GM13976 (cell line): ENCODE measurements around the gene MLANA.

Experiments used
- DNase-seq: peaks from one replicate; pipeline ENCODE4 v3.0.0; 2012; ENCODE audit warnings: low spot score
- CTCF ChIP-seq: IDR thresholded peaks from 2 replicates; pipeline ENCODE4 v1.5.1; 2012; ENCODE audit warnings: borderline replicate concordance, mild to moderate bottlenecking; ENCODE audit not compliant: insufficient read depth; ENCODE audit errors: extremely low read depth, missing control alignments, control extremely low read depth
- in situ Hi-C: fragments of 300-500 bp; cut with MboI; formaldehyde crosslinking; loops from one replicate; pipeline ENCODE4 v1.12.0; 2022; ENCODE audit warnings: low sequenced_read_pairs, mixed read lengths, inconsistent platforms; ENCODE audit not compliant: unreplicated experiment

The MLANA gene

DNA sequence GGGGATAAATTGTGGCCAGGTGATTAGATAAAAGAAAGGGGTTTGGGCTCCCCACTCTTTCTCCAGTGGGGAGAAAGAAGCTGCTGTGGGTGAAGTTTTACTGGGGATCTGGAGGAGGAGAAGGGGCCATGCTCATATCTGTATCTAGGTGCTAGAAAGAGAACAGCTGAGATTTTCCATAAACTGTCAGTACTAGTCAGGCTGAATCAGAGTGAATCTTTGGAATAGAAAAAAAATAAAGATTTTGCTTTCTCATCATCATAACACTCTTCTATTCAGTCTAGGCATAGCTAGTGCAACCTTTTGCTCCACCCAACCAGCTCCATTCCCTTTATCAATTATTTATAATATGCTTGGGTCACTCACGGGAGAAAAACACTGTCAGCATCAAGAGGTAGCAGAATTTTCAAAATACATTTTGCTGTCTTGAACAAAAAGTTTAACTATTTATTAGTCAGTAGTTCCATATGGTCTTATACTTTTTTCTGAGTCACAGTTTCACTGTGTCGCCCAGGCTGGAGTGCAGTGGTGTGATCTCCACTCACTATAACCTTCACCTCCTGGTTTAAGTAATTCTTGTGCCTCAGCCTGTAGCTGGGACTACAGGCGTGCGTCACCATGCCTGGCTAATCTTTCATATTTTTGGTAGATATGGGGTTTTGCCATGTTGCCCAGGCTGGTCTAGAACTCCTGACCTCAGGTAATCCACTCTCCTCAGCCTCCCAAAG, 36.5 kb upstream of the MLANA start:
- no peak for TF ChIP-seq CTCF
- in situ Hi-C loops = no loop called here
- no peak for DNase-seq

GRCh38 chr9:5857928-5858327, 32.8 kb upstream of the MLANA start:
- DNase-seq = no peak
- in situ Hi-C loops = no loop called here

DNA sequence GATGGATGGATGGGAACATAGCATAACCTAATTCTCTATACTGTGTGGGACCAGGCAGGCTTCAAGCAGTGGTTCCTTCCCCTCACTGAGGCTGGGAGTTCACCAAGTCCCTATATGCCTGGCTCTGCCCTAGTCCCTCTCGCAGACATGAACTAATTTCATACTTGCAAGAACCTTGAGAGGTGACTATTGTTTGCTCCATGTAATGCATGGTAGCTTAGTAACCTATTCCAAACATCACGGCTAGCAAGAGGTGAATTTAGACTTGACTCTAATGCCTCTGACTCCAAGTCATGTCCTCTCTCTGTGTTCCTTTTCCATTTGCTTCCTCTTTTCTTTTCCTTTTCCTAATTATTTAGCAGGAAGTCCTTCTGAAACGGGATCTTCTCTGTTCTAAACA, 31.9 kb upstream of the MLANA start:
- in situ Hi-C loops = no loop called here
- DNase-seq = no peak
- no peak for TF ChIP-seq CTCF

More at GRCh38 chr9:5857928-5858327, 32.8 kb upstream of the MLANA start:
- no peak for TF ChIP-seq CTCF

- in situ Hi-C loops = no loop called here
- no peak for TF ChIP-seq CTCF
- DNase-seq = no peak
Measured at GRCh38 chr9:5863092-5863746, 27.5 kb upstream of the MLANA start.

GRCh38 chr9:5864446-5864845, 26.2 kb upstream of the MLANA start:
- TF ChIP-seq CTCF = no peak
- DNase-seq = no peak
- in situ Hi-C loops = no loop called here

DNA sequence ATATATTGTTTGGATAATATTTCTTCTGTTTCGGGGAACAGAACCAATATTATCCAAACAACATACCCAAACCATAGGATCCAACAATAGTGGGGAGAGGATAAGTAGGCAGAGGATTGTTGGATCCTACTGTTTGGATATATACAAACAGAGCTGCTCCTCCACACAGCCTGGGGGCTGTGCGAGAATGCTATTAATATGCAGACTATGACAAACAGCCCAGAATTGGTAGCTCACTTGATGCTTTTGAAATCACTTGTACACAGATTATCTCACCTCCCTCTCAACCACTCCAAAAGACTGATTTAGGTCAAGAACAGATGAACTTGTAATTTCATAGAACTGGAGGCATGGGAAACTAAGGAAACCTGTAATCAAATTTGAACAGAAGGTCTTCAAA, 24.4 kb upstream of the MLANA start:
- TF ChIP-seq CTCF = no peak
- DNase-seq = no peak
- in situ Hi-C loops = no loop called here
